RWPE2 (cell line): ENCODE data around the gene MAP3K6.

Experiments
- ATAC-seq: fragments of 200-7000 bp; cut with Tn5 transposase; 3 replicates; pipeline ENCODE4 v1.9.1; 2021; ENCODE audit warnings: low read depth
- DNase-seq: peaks from one replicate; pipeline ENCODE4 v3.0.0-alpha.2; 2020; ENCODE audit warnings: low spot score
- H3K27ac ChIP-seq: fragments of 450-650 bp; 2 replicates; pipeline ENCODE4 v1.5.1; 2017; ENCODE audit warnings: mild to moderate bottlenecking; ENCODE audit not compliant: poor library complexity, severe bottlenecking
- H3K27me3 ChIP-seq: fragments of 250-450 bp; sonication (Bioruptor Pico); 2 replicates; pipeline ENCODE4 v1.5.1; 2021; ENCODE audit warnings: mild to moderate bottlenecking, moderate library complexity; ENCODE audit not compliant: insufficient read depth, poor library complexity, severe bottlenecking
- H3K36me3 ChIP-seq: fragments of 250-450 bp; sonication (Bioruptor Pico); 2 replicates; pipeline ENCODE4 v1.5.1; 2020; ENCODE audit warnings: low read depth, mild to moderate bottlenecking, moderate library complexity
- H3K4me1 ChIP-seq: fragments of 250-450 bp; sonication (Bioruptor Pico); 2 replicates; pipeline ENCODE4 v1.5.1; 2021; ENCODE audit warnings: mild to moderate bottlenecking, moderate library complexity; ENCODE audit not compliant: insufficient read depth, poor library complexity, severe bottlenecking
- H3K4me3 ChIP-seq: fragments of 250-450 bp; sonication (Bioruptor Pico); 2 replicates; pipeline ENCODE4 v1.5.1; 2021; ENCODE audit warnings: mild to moderate bottlenecking, moderate library complexity; ENCODE audit not compliant: severe bottlenecking
- H3K9me3 ChIP-seq: fragments of 250-450 bp; sonication (Bioruptor Pico); 2 replicates; pipeline ENCODE4 v1.5.1; 2021; ENCODE audit warnings: mild to moderate bottlenecking, moderate library complexity; ENCODE audit not compliant: severe bottlenecking
- TF ChIP-seq, protein P1 (sequence below): fragments of 450-650 bp; IDR thresholded peaks from one replicate; pipeline ENCODE4 v1.5.1; 2017; ENCODE audit warnings: mild to moderate bottlenecking, moderate library complexity; ENCODE audit not compliant: poor library complexity, severe bottlenecking

Gene MAP3K6

DNA sequence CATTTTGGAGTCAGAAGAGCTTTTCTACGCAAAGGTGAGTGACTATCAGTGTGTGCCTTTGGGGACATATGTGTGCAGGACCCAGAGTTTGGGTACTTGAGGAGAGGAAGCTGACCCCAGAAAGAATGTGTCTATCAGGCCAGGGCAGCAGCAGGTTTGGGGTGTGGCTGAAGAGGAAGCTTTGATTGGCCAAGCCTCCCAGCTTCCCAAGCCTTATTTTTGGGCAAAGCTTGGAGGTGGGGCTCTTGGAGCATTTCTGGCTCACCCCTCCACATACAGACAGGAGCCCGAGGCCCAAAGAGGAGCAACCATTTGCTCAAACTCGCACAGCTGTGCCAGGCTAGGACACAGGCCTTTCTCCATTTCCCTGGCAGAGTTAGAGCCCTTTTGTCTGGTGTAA lies 30.3 kb upstream of the MAP3K6 start:
- Histone ChIP-seq H3K27ac (no peak overlapping the region), H3K9me3 (no peaks in the 10 kb centered on the region), H3K36me3 (no peaks in the 10 kb centered on the region), H3K4me1 (peaks cover 3% of the 10 kb centered on the region), H3K4me3 (no peak overlapping the region), H3K27me3 (no peaks in the 10 kb centered on the region)
- no peak for DNase-seq
- TF ChIP-seq, protein P1, sequence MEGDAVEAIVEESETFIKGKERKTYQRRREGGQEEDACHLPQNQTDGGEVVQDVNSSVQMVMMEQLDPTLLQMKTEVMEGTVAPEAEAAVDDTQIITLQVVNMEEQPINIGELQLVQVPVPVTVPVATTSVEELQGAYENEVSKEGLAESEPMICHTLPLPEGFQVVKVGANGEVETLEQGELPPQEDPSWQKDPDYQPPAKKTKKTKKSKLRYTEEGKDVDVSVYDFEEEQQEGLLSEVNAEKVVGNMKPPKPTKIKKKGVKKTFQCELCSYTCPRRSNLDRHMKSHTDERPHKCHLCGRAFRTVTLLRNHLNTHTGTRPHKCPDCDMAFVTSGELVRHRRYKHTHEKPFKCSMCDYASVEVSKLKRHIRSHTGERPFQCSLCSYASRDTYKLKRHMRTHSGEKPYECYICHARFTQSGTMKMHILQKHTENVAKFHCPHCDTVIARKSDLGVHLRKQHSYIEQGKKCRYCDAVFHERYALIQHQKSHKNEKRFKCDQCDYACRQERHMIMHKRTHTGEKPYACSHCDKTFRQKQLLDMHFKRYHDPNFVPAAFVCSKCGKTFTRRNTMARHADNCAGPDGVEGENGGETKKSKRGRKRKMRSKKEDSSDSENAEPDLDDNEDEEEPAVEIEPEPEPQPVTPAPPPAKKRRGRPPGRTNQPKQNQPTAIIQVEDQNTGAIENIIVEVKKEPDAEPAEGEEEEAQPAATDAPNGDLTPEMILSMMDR = no peak
- no peak for ATAC-seq

DNA sequence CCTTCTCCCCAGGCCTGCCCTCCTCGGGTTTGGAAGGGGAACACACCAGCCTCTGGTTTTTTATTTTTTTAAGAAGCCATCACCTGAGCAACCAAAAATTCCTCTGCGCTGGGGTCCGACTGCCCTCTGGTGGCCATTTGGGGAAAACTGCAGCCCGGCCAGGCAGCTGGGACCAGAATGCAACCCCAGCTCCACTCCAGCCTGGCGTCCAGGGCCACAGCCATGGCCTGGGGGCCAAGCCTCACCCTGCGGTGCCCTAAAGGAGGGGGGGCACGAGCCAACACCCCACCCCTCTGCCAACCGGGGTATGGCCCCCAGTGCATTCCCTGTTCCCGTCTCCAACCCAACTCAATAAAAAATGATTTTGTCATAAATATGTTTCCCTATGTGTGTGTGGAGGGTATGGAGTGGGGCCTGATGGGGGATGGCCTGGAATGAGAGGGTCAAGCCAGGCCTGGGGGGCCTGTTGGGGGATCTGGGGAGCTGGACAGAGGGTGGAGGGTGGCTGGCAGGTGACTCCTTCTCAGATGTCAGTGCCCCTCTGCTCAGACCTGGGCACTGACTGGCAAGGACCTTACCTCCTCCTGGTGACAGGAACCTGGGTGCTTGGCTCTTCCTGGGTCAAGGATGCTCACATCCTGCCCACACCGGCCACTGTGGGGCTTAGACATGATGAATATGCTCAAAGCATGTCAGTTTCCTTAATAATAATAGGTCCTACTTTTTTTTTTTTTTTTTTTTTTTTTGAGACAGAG lies 28.9 kb upstream of the MAP3K6 start:
- Histone ChIP-seq H3K27me3 (no peaks in the 10 kb centered on the region), H3K9me3 (no peaks in the 10 kb centered on the region), H3K4me3 (no peak overlapping the region), H3K4me1 (peaks cover 8% of the 10 kb centered on the region), H3K36me3 (no peaks in the 10 kb centered on the region), H3K27ac (no peak overlapping the region)
- no peak for DNase-seq
- ATAC-seq = peak; percentile 34
- TF ChIP-seq, protein P1 = peak; percentile 98

DNA sequence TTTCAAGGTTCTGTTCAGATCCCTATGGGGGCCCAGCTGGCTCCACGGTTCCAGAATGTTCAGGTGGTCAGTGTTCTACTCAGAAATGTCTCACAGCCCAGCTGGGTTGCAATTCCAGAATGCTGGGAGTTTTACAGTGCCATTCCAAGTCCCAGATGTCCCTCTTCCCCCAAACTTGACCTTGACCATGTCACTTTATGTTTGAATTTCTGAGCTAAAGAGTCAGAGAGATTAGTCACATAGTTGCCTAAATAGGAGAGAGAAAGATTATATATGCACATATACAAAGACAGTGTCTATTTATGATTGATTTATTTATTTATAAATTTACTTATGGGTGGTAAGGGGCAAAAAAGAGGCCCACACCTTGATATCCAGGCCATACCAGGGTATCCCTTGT lies 28.2 kb upstream of the MAP3K6 start:
- no peak for ATAC-seq
- H3K4me1 ChIP-seq = peaks cover 8% of the 10 kb centered on the region
- DNase-seq = no peak

DNA sequence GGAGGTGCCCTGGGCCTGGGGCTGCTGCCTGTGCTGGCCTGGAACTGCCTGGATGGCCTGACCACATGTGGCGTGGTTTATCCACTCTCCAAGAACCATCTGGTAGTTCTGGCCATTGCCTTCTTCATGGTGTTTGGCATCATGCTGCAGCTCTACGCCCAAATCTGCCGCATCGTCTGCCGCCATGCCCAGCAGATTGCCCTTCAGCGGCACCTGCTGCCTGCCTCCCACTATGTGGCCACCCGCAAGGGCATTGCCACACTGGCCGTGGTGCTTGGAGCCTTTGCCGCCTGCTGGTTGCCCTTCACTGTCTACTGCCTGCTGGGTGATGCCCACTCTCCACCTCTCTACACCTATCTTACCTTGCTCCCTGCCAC lies 27.5 kb upstream of the MAP3K6 start:
- no peaks in the 10 kb centered on the region for H3K36me3 ChIP-seq
- H3K9me3 ChIP-seq = no peaks in the 10 kb centered on the region
- no peak overlapping the region for H3K27ac ChIP-seq
- ATAC-seq (no peak), DNase-seq (no peak)
- H3K4me3 ChIP-seq = no peak overlapping the region
- TF ChIP-seq, protein P1 = no peak
- H3K27me3 ChIP-seq = no peaks in the 10 kb centered on the region
- H3K4me1 ChIP-seq = peaks cover 8% of the 10 kb centered on the region

More for the DNA sequence above, 28.2 kb upstream of the MAP3K6 start:
- Histone ChIP-seq H3K27me3 (no peaks in the 10 kb centered on the region), H3K36me3 (no peaks in the 10 kb centered on the region), H3K4me3 (no peak overlapping the region), H3K27ac (no peak overlapping the region), H3K9me3 (no peaks in the 10 kb centered on the region)
- TF ChIP-seq, protein P1 = no peak

DNA sequence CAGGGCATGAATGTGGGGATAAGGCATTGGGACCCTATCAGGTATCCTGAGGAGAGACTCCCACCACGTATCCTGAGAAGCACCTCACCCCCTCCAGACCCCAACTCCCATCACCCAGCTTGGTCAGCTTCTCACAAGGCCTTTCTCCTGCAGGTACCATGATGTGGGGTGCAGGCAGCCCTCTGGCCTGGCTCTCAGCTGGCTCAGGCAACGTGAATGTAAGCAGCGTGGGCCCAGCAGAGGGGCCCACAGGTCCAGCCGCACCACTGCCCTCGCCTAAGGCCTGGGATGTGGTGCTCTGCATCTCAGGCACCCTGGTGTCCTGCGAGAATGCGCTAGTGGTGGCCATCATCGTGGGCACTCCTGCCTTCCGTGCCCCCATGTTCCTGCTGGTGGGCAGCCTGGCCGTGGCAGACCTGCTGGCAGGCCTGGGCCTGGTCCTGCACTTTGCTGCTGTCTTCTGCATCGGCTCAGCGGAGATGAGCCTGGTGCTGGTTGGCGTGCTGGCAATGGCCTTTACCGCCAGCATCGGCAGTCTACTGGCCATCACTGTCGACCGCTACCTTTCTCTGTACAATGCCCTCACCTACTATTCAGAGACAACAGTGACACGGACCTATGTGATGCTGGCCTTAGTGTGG lies 27.0 kb upstream of the MAP3K6 start:
- ATAC-seq (no peak), DNase-seq (no peak)
- Histone ChIP-seq H3K27ac (peak overlapping the region; percentile 58), H3K4me3 (no peak overlapping the region), H3K27me3 (no peaks in the 10 kb centered on the region), H3K36me3 (no peaks in the 10 kb centered on the region), H3K9me3 (no peaks in the 10 kb centered on the region), H3K4me1 (peaks cover 8% of the 10 kb centered on the region)
- TF ChIP-seq, protein P1 = no peak
